A673 (cell line): Measurements from ENCODE around the gene SHC3. TPM values are rescaled to one million over a fixed set of nuclear protein-coding genes. Genes with fewer than 3 reads are reported as not detected.

ENCODE experiments used
- BruUV-seq: library from RNA; stranded (reverse); fragments of 400-500 nt; replicated peaks from 2 replicates; lab custom pipeline; 2021; lab: Mats Ljungman, UMichigan
- CTCF ChIA-PET: fragments of 300-600 bp; sonication (Branson Sonifier 250); formaldehyde crosslinking; loops from one replicate; lab custom pipeline; 2022; ENCODE audit warnings: antibody characterized with exemption; lab: Charles Lee
- POLR2A ChIA-PET: fragments of 300-600 bp; sonication (Branson Sonifier 250); formaldehyde crosslinking; loops from one replicate; lab custom pipeline; 2022; ENCODE audit warnings: antibody characterized with exemption; ENCODE audit not compliant: low non-redundant PET; lab: Charles Lee
- DNase-seq: peaks from one replicate; pipeline ENCODE4 v3.0.0-alpha.2; 2015; ENCODE audit warnings: low spot score
- H3K27ac ChIP-seq: fragments of 200-600 bp; sonication (generic); 2 replicates; pipeline ENCODE4 v1.5.1; 2016; ENCODE audit warnings: mixed run types, low read depth, mild to moderate bottlenecking, mixed read lengths, antibody characterized with exemption, low read length; ENCODE audit not compliant: poor library complexity, severe bottlenecking
- H3K27me3 ChIP-seq: fragments of 200-600 bp; sonication (generic); replicated peaks from 2 replicates; pipeline ENCODE4 v1.6.1; 2017; ENCODE audit warnings: mixed run types, low read depth, mild to moderate bottlenecking, mixed read lengths, antibody characterized with exemption, low read length; ENCODE audit not compliant: insufficient read depth, poor library complexity
- H3K36me3 ChIP-seq: fragments of 200-600 bp; sonication (generic); 2 replicates; pipeline ENCODE4 v1.6.1; 2016; ENCODE audit warnings: mixed run types, mild to moderate bottlenecking, mixed read lengths, antibody characterized with exemption, low read length; ENCODE audit not compliant: insufficient read depth, poor library complexity, severe bottlenecking
- H3K4me1 ChIP-seq: fragments of 200-600 bp; sonication (generic); 2 replicates; pipeline ENCODE4 v1.6.1; 2017; ENCODE audit warnings: mixed run types, mild to moderate bottlenecking, mixed read lengths, antibody characterized with exemption, low read length; ENCODE audit not compliant: insufficient read depth, poor library complexity, severe bottlenecking
- H3K4me3 ChIP-seq: fragments of 200-600 bp; sonication (generic); 2 replicates; pipeline ENCODE4 v1.5.1; 2016; ENCODE audit warnings: low read depth, mixed run types, mild to moderate bottlenecking, mixed read lengths, low read length; ENCODE audit not compliant: poor library complexity, severe bottlenecking
- H3K9me3 ChIP-seq: fragments of 200-600 bp; sonication (generic); 2 replicates; pipeline ENCODE4 v1.6.1; 2016; ENCODE audit warnings: mixed run types, low read depth, mild to moderate bottlenecking, mixed read lengths, antibody characterized with exemption, low read length; ENCODE audit not compliant: poor library complexity, severe bottlenecking
- EZH2 ChIP-seq: fragments of 200-600 bp; sonication (generic); IDR thresholded peaks from 2 replicates; pipeline ENCODE4 v1.6.1; 2017; ENCODE audit warnings: borderline replicate concordance, low read depth, mild to moderate bottlenecking, mixed read lengths, antibody characterized with exemption, low read length; ENCODE audit not compliant: poor library complexity, severe bottlenecking
- intact Hi-C: fragments of 100-400 bp; cut with micrococcal nuclease; formaldehyde crosslinking; loops from one replicate; pipeline ENCODE4 v1.10.0; 2022; ENCODE audit not compliant: unreplicated experiment
- total RNA-seq: library from RNA; stranded (reverse); gene quantifications from 2 replicates; pipeline ENCODE4 v1.2.3, GENCODE V29; 2021
- TF ChIP-seq, protein P1 (sequence below): fragments of 300-800, 200-600 bp; sonication (generic); conservative IDR thresholded peaks from 2 replicates; pipeline ENCODE4 v1.5.1; 2017; ENCODE audit warnings: low read depth, mild to moderate bottlenecking, antibody characterized with exemption, low read length, moderate library complexity, mixed read lengths

SHC3 gene
- total RNA-seq, 1 experiment from 2014 or later = 6.6 TPM

GRCh38 chr9:89173072-89173471 is 5.5 kb downstream of the SHC3 start:
- peaks cover 10% of the 10 kb centered on the region for H3K4me1 ChIP-seq
- H3K27me3 ChIP-seq = peaks cover 5% of the 10 kb centered on the region
- no peak overlapping the region for H3K4me3 ChIP-seq
- ChIA-PET CTCF (no interaction called here), POLR2A (no interaction called here)
- H3K36me3 ChIP-seq = no peaks in the 10 kb centered on the region
- BruUV-seq = no TSS peak
- no peak for DNase-seq
- TF ChIP-seq, protein P1, sequence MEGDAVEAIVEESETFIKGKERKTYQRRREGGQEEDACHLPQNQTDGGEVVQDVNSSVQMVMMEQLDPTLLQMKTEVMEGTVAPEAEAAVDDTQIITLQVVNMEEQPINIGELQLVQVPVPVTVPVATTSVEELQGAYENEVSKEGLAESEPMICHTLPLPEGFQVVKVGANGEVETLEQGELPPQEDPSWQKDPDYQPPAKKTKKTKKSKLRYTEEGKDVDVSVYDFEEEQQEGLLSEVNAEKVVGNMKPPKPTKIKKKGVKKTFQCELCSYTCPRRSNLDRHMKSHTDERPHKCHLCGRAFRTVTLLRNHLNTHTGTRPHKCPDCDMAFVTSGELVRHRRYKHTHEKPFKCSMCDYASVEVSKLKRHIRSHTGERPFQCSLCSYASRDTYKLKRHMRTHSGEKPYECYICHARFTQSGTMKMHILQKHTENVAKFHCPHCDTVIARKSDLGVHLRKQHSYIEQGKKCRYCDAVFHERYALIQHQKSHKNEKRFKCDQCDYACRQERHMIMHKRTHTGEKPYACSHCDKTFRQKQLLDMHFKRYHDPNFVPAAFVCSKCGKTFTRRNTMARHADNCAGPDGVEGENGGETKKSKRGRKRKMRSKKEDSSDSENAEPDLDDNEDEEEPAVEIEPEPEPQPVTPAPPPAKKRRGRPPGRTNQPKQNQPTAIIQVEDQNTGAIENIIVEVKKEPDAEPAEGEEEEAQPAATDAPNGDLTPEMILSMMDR = no peak
- TF ChIP-seq EZH2 = no peak
- intact Hi-C loops = loop anchor here (10.0 kb wide), 1 partner anchor 168 kb away; no protein-coding TSS in a partner anchor
- no peak overlapping the region for H3K27ac ChIP-seq
- no peaks in the 10 kb centered on the region for H3K9me3 ChIP-seq

- ChIA-PET CTCF (no interaction called here), POLR2A (no interaction called here)
- no peak for DNase-seq
- peaks cover 4% of the 10 kb centered on the region for H3K27me3 ChIP-seq
- no peak overlapping the region for H3K4me3 ChIP-seq
- no peak for TF ChIP-seq EZH2
- TF ChIP-seq, protein P1 = no peak
- H3K27ac ChIP-seq = no peak overlapping the region
- H3K4me1 ChIP-seq = peaks cover 10% of the 10 kb centered on the region
- intact Hi-C loops = loop anchor here (10.0 kb wide), 1 partner anchor 168 kb away; no protein-coding TSS in a partner anchor
- no peaks in the 10 kb centered on the region for H3K36me3 ChIP-seq
- no TSS peak for BruUV-seq
- H3K9me3 ChIP-seq = no peaks in the 10 kb centered on the region
Observed at GRCh38 chr9:89172398-89172797, 6.2 kb downstream of the SHC3 start.

- intact Hi-C loops = loop anchor here (10.0 kb wide), 1 partner anchor 167 kb away; no protein-coding TSS in a partner anchor
- POLR2A ChIA-PET = no interaction called here
- no peak overlapping the region for H3K4me3 ChIP-seq
Observed at GRCh38 chr9:89171693-89172092, 6.9 kb downstream of the SHC3 start.

More at GRCh38 chr9:89171693-89172092, 6.9 kb downstream of the SHC3 start:
- Histone ChIP-seq H3K4me1 (peaks cover 9% of the 10 kb centered on the region), H3K27ac (no peak overlapping the region), H3K9me3 (no peaks in the 10 kb centered on the region), H3K36me3 (no peaks in the 10 kb centered on the region), H3K27me3 (no peaks in the 10 kb centered on the region)
- CTCF ChIA-PET = no interaction called here
- no peak for DNase-seq
- TF ChIP-seq EZH2 = no peak
- TF ChIP-seq, protein P1 = peak; percentile 35; the same call in 1 of the 2 replicates
- BruUV-seq = no TSS peak
